LoVo (cell line): Measurements from ENCODE around the gene NADSYN1.
"Not testable (repeated sequence)": the region's sequence is repeated elsewhere in the genome, so short reads cannot be mapped to it uniquely, and the experiment has no call there.

ENCODE experiments used
- DNase-seq: peaks from one replicate; pipeline ENCODE4 v3.0.0-alpha.2; 2016; ENCODE audit warnings: low spot score

The NADSYN1 gene

GRCh38 chr11:71526796-71527575 is 74.0 kb downstream of the NADSYN1 start, which contains the start of gene KRTAP5-7:
TSS of gene KRTAP5-7 (plus strand) at chr11:71527267. CDS start at chr11:71527301, 34 bp downstream.
- not testable (repeated sequence) for DNase-seq

GRCh38 chr11:71527576-71528210 is 74.7 kb downstream of the NADSYN1 start:
- DNase-seq = no peak

- DNase-seq = no peak
Measured at GRCh38 chr11:71530602-71531001, 77.6 kb downstream of the NADSYN1 start.

GRCh38 chr11:71532036-71532610 is 79.1 kb downstream of the NADSYN1 start:
- DNase-seq = no peak

GRCh38 chr11:71534711-71535608 is 82.0 kb downstream of the NADSYN1 start:
- DNase-seq = not testable (repeated sequence)

- DNase-seq = no peak
Measured at GRCh38 chr11:71535825-71536224, 82.8 kb downstream of the NADSYN1 start.

- DNase-seq = no peak
Measured at GRCh38 chr11:71537537-71537936, 84.5 kb downstream of the NADSYN1 start.

GRCh38 chr11:71537977-71538665 is 85.1 kb downstream of the NADSYN1 start, which contains the start of gene KRTAP5-8:
TSS of gene KRTAP5-8 (plus strand) at chr11:71538025. CDS start at chr11:71538056, 31 bp downstream.
- DNase-seq = not testable (repeated sequence)

GRCh38 chr11:71538666-71538990 is 85.6 kb downstream of the NADSYN1 start:
- no peak for DNase-seq

GRCh38 chr11:71539017-71539416 is 86.0 kb downstream of the NADSYN1 start:
- DNase-seq = no peak

GRCh38 chr11:71539971-71540370 is 87.0 kb downstream of the NADSYN1 start:
- DNase-seq = not testable (repeated sequence)

- DNase-seq = not testable (repeated sequence)
Measured at GRCh38 chr11:71540521-71541304, 87.7 kb downstream of the NADSYN1 start.

GRCh38 chr11:71542382-71542781 is 89.4 kb downstream of the NADSYN1 start:
- no peak for DNase-seq

- DNase-seq = no peak
Measured at GRCh38 chr11:71542879-71543777, 90.1 kb downstream of the NADSYN1 start.

GRCh38 chr11:71543866-71544265 is 90.9 kb downstream of the NADSYN1 start:
- DNase-seq = no peak

GRCh38 chr11:71544525-71545214 is 91.7 kb downstream of the NADSYN1 start:
- no peak for DNase-seq

- DNase-seq = no peak
Measured at GRCh38 chr11:71545405-71545966, 92.5 kb downstream of the NADSYN1 start.

GRCh38 chr11:71548120-71548519 is 95.1 kb downstream of the NADSYN1 start, which contains the start of gene KRTAP5-9:
TSS of gene KRTAP5-9 (plus strand) at chr11:71548420. CDS start at chr11:71548658, 238 bp downstream.
- no peak for DNase-seq
